ENCODE measurements around the gene FAM117B. TPM values are rescaled to one million over a fixed set of nuclear protein-coding genes. Genes with fewer than 3 reads are reported as not detected.
A peak's percentile ranks its signal among the peaks of the same experiment; 100 is the strongest.

Gene FAM117B
- total RNA-seq, 1 experiment from 2014 or later, result 24.0 TPM

- no peak overlapping the region for H2AFZ ChIP-seq (ENCODE audit: low read length)
- peak overlapping the region in 2 of 3 experiments; percentile 41 to 56; a peak in 2 of 7 replicates for H3K27ac Mint-ChIP-seq
- no peak overlapping the region for H3K18ac ChIP-seq (ENCODE audit: insufficient read length, low read depth, low read length)
These were observed 8.5 kb downstream of the FAM117B start for GRCh38 chr2:202643012-202643858.

More at GRCh38 chr2:202643012-202643858, 8.5 kb downstream of the FAM117B start:
- Histone ChIP-seq H3K4ac (ENCODE audit: low read depth, low read length) (no peak overlapping the region), H3K27me3 (ENCODE audit: insufficient read depth, low read length) (no peaks in the 10 kb centered on the region), H3K79me1 (ENCODE audit: insufficient read depth, low read depth, low read length, poor library complexity, severe bottlenecking) (peaks cover 7% of the 10 kb centered on the region), H4K5ac (ENCODE audit: insufficient read length, low read depth, low read length) (no peak overlapping the region), H3K9me3 (ENCODE audit: control insufficient read depth, low read depth, low read length) (no peaks in the 10 kb centered on the region), H2BK5ac (ENCODE audit: insufficient read length, low read length) (no peak overlapping the region), H4K91ac (ENCODE audit: insufficient read length, low read depth, low read length) (no peak overlapping the region), H3K79me2 (ENCODE audit: insufficient read depth, low read length) (peaks cover 8% of the 10 kb centered on the region; the same call in 1 of the 2 replicates), H2BK20ac (ENCODE audit: low read depth, low read length, poor library complexity, severe bottlenecking) (no peak overlapping the region), H2BK15ac (ENCODE audit: low read depth, low read length) (no peak overlapping the region), H3T11ph (ENCODE audit: low read length) (no peak overlapping the region), H2BK12ac (ENCODE audit: insufficient read length, low read depth, low read length) (no peak overlapping the region), H4K20me1 (ENCODE audit: control insufficient read depth, insufficient read depth, insufficient read length) (no peaks in the 10 kb centered on the region), H3K4me1 (ENCODE audit: insufficient read depth, low read length) (no peaks in the 10 kb centered on the region), H3K27ac (ENCODE audit: insufficient read length, low read depth, low read length) (no peak overlapping the region), H3K56ac (ENCODE audit: insufficient read length, low read depth, low read length) (no peak overlapping the region), H2AK5ac (ENCODE audit: insufficient read length, low read length) (no peak overlapping the region), H3K9ac (ENCODE audit: extremely low read depth, insufficient read length, low read length) (no peak overlapping the region), H3K23me2 (ENCODE audit: insufficient read length, low read depth, low read length, poor library complexity, severe bottlenecking) (no peaks in the 10 kb centered on the region), H2BK120ac (ENCODE audit: low read depth, low read length, poor library complexity, severe bottlenecking) (no peak overlapping the region), H3K23ac (ENCODE audit: insufficient read length, low read depth, low read length) (no peak overlapping the region), H3K14ac (ENCODE audit: insufficient read depth, low read length) (no peak overlapping the region), H3K4me2 (ENCODE audit: insufficient read depth, insufficient read length, low read length) (no peak overlapping the region), H4K8ac (replicated peaks; ENCODE audit: insufficient read length, low read depth, low read length) (no peak overlapping the region)
- TF ChIP-seq CTCF (conservative IDR thresholded peaks at IDR 0.05), result no peak
- Mint-ChIP-seq H3K4me3 (no peak overlapping the region), H3K27me3 (ENCODE audit: low read depth) (no peaks in the 10 kb centered on the region), H3K9me3 (no peaks in the 10 kb centered on the region), H3K36me3 (ENCODE audit: insufficient read depth in 1 of 3, low read depth in 3 of 3) (no peaks in the 10 kb centered on the region), H3K4me1 (peaks cover 11 to 13% of the 10 kb centered on the region in 2 experiments)
- no peak for DNase-seq
- WGBS (ENCODE audit: extremely low coverage, insufficient read length, low lambda C conversion rate), result 100% methylated on average over 1 of the region's 5 CpGs

Data from H9 (cell line).